Measurements from ENCODE around the gene CYP4B1. TPM values are rescaled to one million over a fixed set of nuclear protein-coding genes. Genes with fewer than 3 reads are reported as not detected.
"Not testable (repeated sequence)": the region's sequence is repeated elsewhere in the genome, so short reads cannot be mapped to it uniquely, and the experiment has no call there.

Gene CYP4B1
- total RNA-seq, 2 donors from 2014 or later = 41.4 to 73.3 TPM

DNA sequence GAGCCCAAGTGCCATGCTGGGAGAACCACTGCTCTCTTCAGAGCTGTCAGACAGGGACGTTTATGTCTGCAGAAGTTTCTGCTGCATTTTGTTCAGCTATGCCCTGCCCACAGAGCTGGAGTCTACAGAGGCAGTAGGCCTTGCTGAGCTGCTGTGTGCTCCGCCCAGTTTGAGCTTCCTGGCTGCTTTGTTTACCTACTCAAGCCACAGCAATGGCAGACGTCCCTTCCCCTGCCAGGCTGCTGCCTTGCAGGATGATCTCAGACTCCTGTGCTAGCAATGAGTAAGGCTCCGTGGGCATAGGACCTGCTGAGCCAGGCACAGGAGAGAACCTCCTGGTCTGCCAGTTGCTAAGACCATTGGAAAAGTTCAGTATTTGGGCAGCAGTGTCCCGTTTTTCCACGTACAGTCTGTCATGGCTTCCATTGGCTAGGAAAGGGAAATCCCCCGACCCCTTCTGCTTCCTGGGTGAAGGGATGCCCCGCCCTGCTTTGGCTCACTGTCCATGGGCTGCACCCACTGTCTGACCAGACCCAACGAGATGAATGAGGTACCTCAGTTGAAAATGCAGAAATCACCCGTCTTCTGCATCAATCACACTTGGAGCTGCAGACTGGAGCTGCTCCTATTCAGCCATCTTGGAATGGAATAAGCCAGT, 31.9 kb downstream of the CYP4B1 start:
- Histone ChIP-seq H3K4me1 (replicated peaks) (no peaks in the 10 kb centered on the region), H3K27me3 (replicated peaks; ENCODE audit: insufficient read depth) (no peaks in the 10 kb centered on the region), H3K27ac (peak overlapping the region in 1 of 2 donors; percentile 40), H3K36me3 (no peaks in the 10 kb centered on the region), H3K4me3 (no peak overlapping the region), H3K9me3 (no peaks in the 10 kb centered on the region)
- DNase-seq (ENCODE audit: low spot score) = no peak
- intact Hi-C loops (cut with DNase I) = no loop called here
- TF ChIP-seq POLR2AphosphoS5 (IDR thresholded peaks at IDR 0.05) (no peak), POLR2A (IDR thresholded peaks at IDR 0.05) (no peak)
- TF ChIP-seq, protein P1, sequence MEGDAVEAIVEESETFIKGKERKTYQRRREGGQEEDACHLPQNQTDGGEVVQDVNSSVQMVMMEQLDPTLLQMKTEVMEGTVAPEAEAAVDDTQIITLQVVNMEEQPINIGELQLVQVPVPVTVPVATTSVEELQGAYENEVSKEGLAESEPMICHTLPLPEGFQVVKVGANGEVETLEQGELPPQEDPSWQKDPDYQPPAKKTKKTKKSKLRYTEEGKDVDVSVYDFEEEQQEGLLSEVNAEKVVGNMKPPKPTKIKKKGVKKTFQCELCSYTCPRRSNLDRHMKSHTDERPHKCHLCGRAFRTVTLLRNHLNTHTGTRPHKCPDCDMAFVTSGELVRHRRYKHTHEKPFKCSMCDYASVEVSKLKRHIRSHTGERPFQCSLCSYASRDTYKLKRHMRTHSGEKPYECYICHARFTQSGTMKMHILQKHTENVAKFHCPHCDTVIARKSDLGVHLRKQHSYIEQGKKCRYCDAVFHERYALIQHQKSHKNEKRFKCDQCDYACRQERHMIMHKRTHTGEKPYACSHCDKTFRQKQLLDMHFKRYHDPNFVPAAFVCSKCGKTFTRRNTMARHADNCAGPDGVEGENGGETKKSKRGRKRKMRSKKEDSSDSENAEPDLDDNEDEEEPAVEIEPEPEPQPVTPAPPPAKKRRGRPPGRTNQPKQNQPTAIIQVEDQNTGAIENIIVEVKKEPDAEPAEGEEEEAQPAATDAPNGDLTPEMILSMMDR (IDR thresholded peaks at IDR 0.05) = no peak
- WGBS = 70% methylated on average over 10 of the region's 10 CpGs

GRCh38 chr1:46835469-46835868, 36.6 kb downstream of the CYP4B1 start:
- H3K36me3 ChIP-seq; H3K9me3 ChIP-seq; H3K27ac ChIP-seq; H3K27me3 ChIP-seq (replicated peaks; ENCODE audit: insufficient read depth); DNase-seq (ENCODE audit: low spot score); intact Hi-C loops (cut with DNase I); H3K4me3 ChIP-seq; H3K4me1 ChIP-seq (replicated peaks): not testable (repeated sequence)
- WGBS = 88% methylated on average over 6 of the region's 6 CpGs

DNA sequence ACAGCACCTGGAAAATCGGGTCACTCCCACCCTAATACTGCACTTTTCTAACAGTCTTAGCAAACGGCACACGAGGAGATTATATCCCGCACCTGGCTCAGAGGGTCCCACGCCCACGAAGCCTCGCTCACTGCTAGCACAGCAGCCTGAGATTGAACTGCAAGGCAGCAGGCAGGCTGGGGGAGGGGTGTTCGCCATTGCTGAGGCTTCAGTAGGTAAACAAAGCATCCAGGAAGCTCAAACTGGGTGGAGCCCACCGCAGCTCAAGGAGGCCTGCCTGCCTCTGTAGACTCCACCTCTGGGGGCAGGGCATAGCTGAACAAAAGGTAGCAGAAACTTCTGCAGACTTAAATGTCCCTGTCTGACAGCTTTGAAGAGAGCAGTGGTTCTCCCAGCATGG, 47.5 kb downstream of the CYP4B1 start:
- H3K27me3 ChIP-seq (replicated peaks; ENCODE audit: insufficient read depth); DNase-seq (ENCODE audit: low spot score); H3K27ac ChIP-seq; intact Hi-C loops (cut with DNase I); H3K36me3 ChIP-seq; H3K9me3 ChIP-seq; H3K4me3 ChIP-seq; H3K4me1 ChIP-seq (replicated peaks): not testable (repeated sequence)
- 88% methylated on average over 9 of the region's 9 CpGs for WGBS

DNA sequence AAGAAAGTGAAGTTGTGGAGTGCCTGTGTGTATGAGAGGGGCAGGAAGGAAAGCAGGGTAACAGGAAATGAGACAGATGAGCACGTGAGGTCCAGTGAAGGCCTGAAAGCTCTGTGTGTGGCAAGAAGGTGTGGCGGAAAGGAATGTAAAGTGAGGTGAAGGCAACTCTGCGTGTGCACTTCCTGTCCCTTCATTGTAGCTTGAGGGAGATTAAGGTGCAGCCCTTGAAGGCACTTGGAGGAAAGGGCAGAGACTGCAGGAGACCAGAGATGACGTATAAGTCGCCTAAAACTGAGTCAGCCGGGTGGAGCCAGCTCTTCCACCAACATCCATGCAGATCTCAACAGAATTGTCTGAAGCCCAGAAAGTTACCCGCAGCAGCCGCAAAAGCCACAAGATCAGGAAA, 58.8 kb downstream of the CYP4B1 start:
- H3K27me3 ChIP-seq (replicated peaks; ENCODE audit: insufficient read depth); H3K27ac ChIP-seq; intact Hi-C loops (cut with DNase I); DNase-seq (ENCODE audit: low spot score); H3K4me1 ChIP-seq (replicated peaks); H3K4me3 ChIP-seq; H3K9me3 ChIP-seq; H3K36me3 ChIP-seq: not testable (repeated sequence)
- 74% methylated on average over 8 of the region's 8 CpGs for WGBS

DNA sequence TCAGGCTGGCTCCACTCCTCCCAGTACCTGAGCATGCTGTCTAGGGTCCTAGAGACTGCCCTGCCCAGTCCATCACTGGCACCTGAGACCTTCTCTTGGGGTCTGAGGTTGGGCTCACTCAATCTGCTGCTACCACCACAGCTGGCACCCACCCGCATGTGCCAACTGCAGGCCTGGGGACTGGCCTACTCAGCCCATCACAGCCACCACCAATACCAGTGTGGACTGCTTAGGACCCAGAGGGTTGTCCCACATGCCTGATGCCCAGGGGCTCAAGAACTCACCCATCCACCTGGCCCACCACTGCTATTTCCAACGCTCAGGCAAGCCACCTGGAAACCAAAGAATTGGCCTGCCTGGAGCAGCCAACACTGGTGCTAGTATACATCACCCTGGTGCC, 63.5 kb downstream of the CYP4B1 start:
- Histone ChIP-seq H3K27me3 (replicated peaks; ENCODE audit: insufficient read depth) (no peaks in the 10 kb centered on the region), H3K9me3 (no peaks in the 10 kb centered on the region), H3K4me1 (replicated peaks) (no peaks in the 10 kb centered on the region), H3K36me3 (no peaks in the 10 kb centered on the region), H3K4me3 (no peak overlapping the region), H3K27ac (no peak overlapping the region)
- TF ChIP-seq POLR2A (IDR thresholded peaks at IDR 0.05) (no peak), POLR2AphosphoS5 (IDR thresholded peaks at IDR 0.05) (no peak)
- TF ChIP-seq, protein P1 (IDR thresholded peaks at IDR 0.05) = no peak
- DNase-seq (ENCODE audit: low spot score) = no peak
- WGBS = 94% methylated on average over 2 of the region's 2 CpGs
- intact Hi-C loops (cut with DNase I) = no loop called here

Other genes with a start within 250 kb of the CYP4B1 start
- not detected for gene KNCN, start 247.4 kb upstream of the CYP4B1 start, total RNA-seq
- gene MKNK1, start 194.8 kb upstream of the CYP4B1 start, total RNA-seq = 10 to 100 TPM; 28.1 to 37.8 TPM
- gene MOB3C, start 182.2 kb upstream of the CYP4B1 start, total RNA-seq = 10 to 100 TPM; 19.4 to 19.7 TPM
- gene ATPAF1, start 130.7 kb upstream of the CYP4B1 start, total RNA-seq = 10 to 100 TPM; 52.2 to 71.3 TPM
- 10 to 100 TPM in 1 of 2 donors, not detected in 1; 30.6 TPM for gene TEX38, start 127.2 kb upstream of the CYP4B1 start, total RNA-seq
- gene EFCAB14, start 79.9 kb upstream of the CYP4B1 start, total RNA-seq = 100 to 1,000 TPM in 1 of 2 donors, 10 to 100 TPM in 1; 99.9 to 116 TPM
- not detected for gene CYP4A11, start 142.4 kb downstream of the CYP4B1 start, total RNA-seq
- 10 to 100 TPM; 34.7 TPM for gene CYP4X1, start 224.6 kb downstream of the CYP4B1 start, total RNA-seq